ENCODE results near the gene CCBE1.

Gene CCBE1

DNA sequence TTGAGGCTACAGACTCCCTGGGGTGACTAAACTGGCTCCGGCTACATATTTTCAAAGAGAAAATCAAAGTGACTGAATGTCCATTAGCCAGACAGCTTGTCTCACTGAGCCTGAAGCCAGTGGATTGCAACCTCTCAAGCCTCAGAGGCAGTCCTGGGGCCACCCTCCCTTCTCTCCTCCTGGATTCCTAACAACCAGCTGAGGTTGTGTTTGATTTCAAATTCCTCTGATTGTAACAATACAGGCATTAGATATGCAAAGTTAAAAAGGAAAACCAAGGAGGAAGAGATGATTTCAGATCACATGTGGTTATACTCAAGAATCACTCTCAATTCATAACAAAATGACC, 237.2 kb downstream of the CCBE1 start:
- Histone ChIP-seq H3K9me3 (ENCODE audit: control insufficient read depth, low read length) (no peaks in the 10 kb centered on the region), H3K9ac (ENCODE audit: low read length) (peak overlapping the region; percentile 28), H3K4me3 (ENCODE audit: low read length) (no peak overlapping the region), H3K27me3 (replicated peaks; ENCODE audit: control insufficient read depth, insufficient read depth, low read length) (no peaks in the 10 kb centered on the region), H3K36me3 (ENCODE audit: control insufficient read depth, insufficient read depth, low read length, severe bottlenecking) (peaks cover 36% of the 10 kb centered on the region), H3K4me1 (ENCODE audit: control insufficient read depth, insufficient read depth, low read length) (peaks cover 10% of the 10 kb centered on the region)
- DNase-seq (ENCODE audit: low read depth): peak; percentile 41

- H3K9ac ChIP-seq (ENCODE audit: low read length): peak overlapping the region; percentile 28
- no peaks in the 10 kb centered on the region for H3K9me3 ChIP-seq (ENCODE audit: control insufficient read depth, low read length)
- peaks cover 10% of the 10 kb centered on the region for H3K4me1 ChIP-seq (ENCODE audit: control insufficient read depth, insufficient read depth, low read length)
- H3K36me3 ChIP-seq (ENCODE audit: control insufficient read depth, insufficient read depth, low read length, severe bottlenecking): peaks cover 41% of the 10 kb centered on the region
- DNase-seq (ENCODE audit: low read depth): peak; percentile 81
- H3K4me3 ChIP-seq (ENCODE audit: low read length): no peak overlapping the region
- H3K27me3 ChIP-seq (replicated peaks; ENCODE audit: control insufficient read depth, insufficient read depth, low read length): no peaks in the 10 kb centered on the region
These were observed 237.7 kb downstream of the CCBE1 start for GRCh38 chr18:59459369-59460071.

GRCh38 chr18:59458575-59458974, 238.6 kb downstream of the CCBE1 start:
- Histone ChIP-seq H3K36me3 (ENCODE audit: control insufficient read depth, insufficient read depth, low read length, severe bottlenecking) (peaks cover 43% of the 10 kb centered on the region), H3K4me1 (ENCODE audit: control insufficient read depth, insufficient read depth, low read length) (peaks cover 10% of the 10 kb centered on the region), H3K9me3 (ENCODE audit: control insufficient read depth, low read length) (no peaks in the 10 kb centered on the region), H3K9ac (ENCODE audit: low read length) (no peak overlapping the region), H3K4me3 (ENCODE audit: low read length) (no peak overlapping the region), H3K27me3 (replicated peaks; ENCODE audit: control insufficient read depth, insufficient read depth, low read length) (no peaks in the 10 kb centered on the region)
- DNase-seq (ENCODE audit: low read depth): no peak

GRCh38 chr18:59456657-59457056, 240.6 kb downstream of the CCBE1 start:
- H3K9ac ChIP-seq (ENCODE audit: low read length): no peak overlapping the region
- no peak for DNase-seq (ENCODE audit: low read depth)
- no peak overlapping the region for H3K4me3 ChIP-seq (ENCODE audit: low read length)
- peaks cover 10% of the 10 kb centered on the region for H3K4me1 ChIP-seq (ENCODE audit: control insufficient read depth, insufficient read depth, low read length)
- H3K27me3 ChIP-seq (replicated peaks; ENCODE audit: control insufficient read depth, insufficient read depth, low read length): no peaks in the 10 kb centered on the region
- H3K36me3 ChIP-seq (ENCODE audit: control insufficient read depth, insufficient read depth, low read length, severe bottlenecking): peaks cover 43% of the 10 kb centered on the region
- H3K9me3 ChIP-seq (ENCODE audit: control insufficient read depth, low read length): no peaks in the 10 kb centered on the region

DNA sequence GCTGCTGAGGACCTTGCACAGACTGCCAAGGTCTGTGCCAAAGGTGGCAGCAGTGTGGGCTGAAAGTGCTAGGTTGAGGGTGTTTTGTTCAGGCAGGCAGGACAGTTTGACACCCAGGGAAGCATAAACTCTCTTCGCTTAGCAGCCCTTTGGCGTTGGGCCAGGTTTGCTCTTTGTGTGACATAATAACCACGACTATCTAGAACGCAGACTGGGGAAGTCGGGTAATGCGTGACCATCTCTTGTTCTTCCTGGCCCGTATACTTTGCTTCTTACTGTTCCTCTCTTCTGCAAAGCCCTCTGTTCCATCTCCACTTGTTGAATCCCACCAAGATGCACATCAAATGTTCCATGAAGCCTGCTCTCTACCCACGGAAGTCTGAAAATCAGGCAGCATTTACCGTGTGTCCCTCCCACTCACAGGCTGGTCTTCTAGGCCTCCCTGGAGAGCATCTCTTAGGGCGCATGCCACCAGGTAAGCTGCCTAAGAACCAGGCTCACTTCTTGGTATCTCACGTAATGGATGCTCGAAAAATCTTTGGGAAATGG, 241.4 kb downstream of the CCBE1 start:
- Histone ChIP-seq H3K27me3 (replicated peaks; ENCODE audit: control insufficient read depth, insufficient read depth, low read length) (no peaks in the 10 kb centered on the region), H3K9me3 (ENCODE audit: control insufficient read depth, low read length) (no peaks in the 10 kb centered on the region), H3K4me1 (ENCODE audit: control insufficient read depth, insufficient read depth, low read length) (peaks cover 10% of the 10 kb centered on the region), H3K36me3 (ENCODE audit: control insufficient read depth, insufficient read depth, low read length, severe bottlenecking) (peaks cover 43% of the 10 kb centered on the region), H3K9ac (ENCODE audit: low read length) (no peak overlapping the region), H3K4me3 (ENCODE audit: low read length) (no peak overlapping the region)
- no peak for DNase-seq (ENCODE audit: low read depth)

DNA sequence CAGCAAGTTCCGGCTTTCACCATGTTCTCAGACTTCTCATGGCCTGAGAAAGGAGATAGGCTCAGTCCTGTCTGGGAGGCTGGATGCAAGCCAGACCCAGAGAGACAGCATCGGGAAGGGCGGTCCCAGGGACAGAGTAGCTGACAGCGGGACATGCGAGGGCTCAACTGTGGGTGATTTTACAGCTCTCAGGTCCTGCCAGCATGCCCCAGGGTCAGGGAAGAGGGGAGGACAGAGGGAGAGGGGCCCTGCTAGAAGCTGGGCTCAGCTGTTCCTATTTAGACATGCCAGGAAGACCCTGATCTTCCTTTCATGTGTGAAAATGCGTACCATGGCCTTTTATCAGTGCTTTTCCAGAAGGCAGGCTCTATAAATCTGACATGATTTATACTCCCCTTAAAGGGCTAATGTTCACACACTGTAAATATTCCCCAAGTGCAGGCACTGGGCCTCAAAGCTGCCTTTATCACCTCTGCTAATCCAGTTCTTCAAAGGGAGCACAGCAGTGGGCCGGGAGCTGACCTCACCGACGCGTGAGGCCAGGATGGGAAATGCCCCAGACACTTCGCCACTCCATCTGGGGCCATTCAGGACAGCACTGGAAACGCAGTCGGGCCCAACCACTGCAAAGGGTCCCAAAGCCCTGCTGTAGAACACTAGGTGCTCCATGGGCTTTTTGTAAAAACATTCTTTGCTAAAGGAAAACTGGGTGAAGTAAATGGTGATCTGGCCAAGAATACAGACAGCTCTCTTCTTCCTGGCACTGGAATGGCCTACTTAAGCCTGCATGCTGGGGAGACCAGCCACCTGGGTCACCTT, 242.1 kb downstream of the CCBE1 start:
- no peak for DNase-seq (ENCODE audit: low read depth)
- Histone ChIP-seq H3K27me3 (replicated peaks; ENCODE audit: control insufficient read depth, insufficient read depth, low read length) (no peaks in the 10 kb centered on the region), H3K4me3 (ENCODE audit: low read length) (no peak overlapping the region)

DNA sequence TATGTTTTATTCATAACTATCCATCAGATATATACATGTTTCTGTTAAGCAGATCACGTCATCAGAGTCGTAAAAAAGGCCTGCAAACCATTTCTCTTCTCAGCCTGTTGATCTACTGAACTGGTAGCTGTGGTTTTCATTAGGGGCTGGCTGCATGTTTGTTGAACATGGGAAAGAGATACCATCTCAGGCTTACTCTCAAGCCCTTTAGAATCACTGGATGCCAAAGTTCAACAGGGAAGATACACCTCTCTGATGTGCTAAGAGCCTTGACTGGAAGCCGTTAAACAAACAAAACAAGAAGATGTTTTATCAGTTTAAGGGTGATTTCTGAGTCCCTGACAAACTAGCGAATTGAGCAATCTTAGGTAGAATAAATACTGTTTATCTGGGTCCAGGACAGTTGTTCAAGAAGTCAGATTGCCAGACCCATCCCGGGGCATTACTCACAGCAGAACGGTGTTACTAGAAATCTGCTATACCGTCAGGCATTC, 243.7 kb downstream of the CCBE1 start:
- Histone ChIP-seq H3K9ac (ENCODE audit: low read length) (no peak overlapping the region), H3K4me3 (ENCODE audit: low read length) (no peak overlapping the region), H3K36me3 (ENCODE audit: control insufficient read depth, insufficient read depth, low read length, severe bottlenecking) (peaks cover 38% of the 10 kb centered on the region), H3K9me3 (ENCODE audit: control insufficient read depth, low read length) (no peaks in the 10 kb centered on the region), H3K27me3 (replicated peaks; ENCODE audit: control insufficient read depth, insufficient read depth, low read length) (no peaks in the 10 kb centered on the region), H3K4me1 (ENCODE audit: control insufficient read depth, insufficient read depth, low read length) (peaks cover 6% of the 10 kb centered on the region)
- no peak for DNase-seq (ENCODE audit: low read depth)

More for the DNA sequence above, 242.1 kb downstream of the CCBE1 start:
- peaks cover 6% of the 10 kb centered on the region for H3K4me1 ChIP-seq (ENCODE audit: control insufficient read depth, insufficient read depth, low read length)
- H3K9me3 ChIP-seq (ENCODE audit: control insufficient read depth, low read length): no peaks in the 10 kb centered on the region
- peaks cover 43% of the 10 kb centered on the region for H3K36me3 ChIP-seq (ENCODE audit: control insufficient read depth, insufficient read depth, low read length, severe bottlenecking)
- no peak overlapping the region for H3K9ac ChIP-seq (ENCODE audit: low read length)

- Histone ChIP-seq H3K27me3 (replicated peaks; ENCODE audit: control insufficient read depth, insufficient read depth, low read length) (no peaks in the 10 kb centered on the region), H3K4me3 (ENCODE audit: low read length) (no peak overlapping the region), H3K9me3 (ENCODE audit: control insufficient read depth, low read length) (no peaks in the 10 kb centered on the region), H3K9ac (ENCODE audit: low read length) (no peak overlapping the region), H3K36me3 (ENCODE audit: control insufficient read depth, insufficient read depth, low read length, severe bottlenecking) (peaks cover 31% of the 10 kb centered on the region), H3K4me1 (ENCODE audit: control insufficient read depth, insufficient read depth, low read length) (peaks cover 10% of the 10 kb centered on the region)
- no peak for DNase-seq (ENCODE audit: low read depth)
These were observed 245.3 kb downstream of the CCBE1 start for GRCh38 chr18:59451963-59452362.

DNA sequence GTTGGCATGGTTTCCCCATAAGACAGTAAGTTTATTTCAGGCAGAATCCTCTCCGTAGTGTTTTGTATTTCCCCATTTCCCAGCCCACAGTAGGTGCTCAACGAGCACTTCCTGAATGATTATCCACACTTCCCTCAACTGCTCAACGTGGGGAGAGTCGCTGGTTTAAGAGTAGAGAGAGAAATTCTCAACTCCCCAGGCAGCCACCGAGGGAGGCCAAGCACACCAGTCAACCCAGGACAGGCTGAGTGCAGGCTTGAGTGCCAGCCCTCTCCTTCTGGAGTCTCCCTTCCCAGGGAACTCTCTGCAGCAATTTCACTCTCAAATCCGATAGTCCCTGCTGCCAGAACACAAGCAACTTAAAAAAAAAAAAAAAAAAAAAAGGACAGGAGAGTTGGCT, 246.2 kb downstream of the CCBE1 start:
- no peak for DNase-seq (ENCODE audit: low read depth)
- H3K9ac ChIP-seq (ENCODE audit: low read length): no peak overlapping the region
- peaks cover 31% of the 10 kb centered on the region for H3K36me3 ChIP-seq (ENCODE audit: control insufficient read depth, insufficient read depth, low read length, severe bottlenecking)
- H3K9me3 ChIP-seq (ENCODE audit: control insufficient read depth, low read length): no peaks in the 10 kb centered on the region
- H3K4me3 ChIP-seq (ENCODE audit: low read length): no peak overlapping the region
- H3K27me3 ChIP-seq (replicated peaks; ENCODE audit: control insufficient read depth, insufficient read depth, low read length): no peaks in the 10 kb centered on the region
- H3K4me1 ChIP-seq (ENCODE audit: control insufficient read depth, insufficient read depth, low read length): peaks cover 10% of the 10 kb centered on the region

- no peak overlapping the region for H3K4me3 ChIP-seq (ENCODE audit: low read length)
- no peaks in the 10 kb centered on the region for H3K9me3 ChIP-seq (ENCODE audit: control insufficient read depth, low read length)
- no peak overlapping the region for H3K9ac ChIP-seq (ENCODE audit: low read length)
- DNase-seq (ENCODE audit: low read depth): peak; percentile 37
- peaks cover 10% of the 10 kb centered on the region for H3K4me1 ChIP-seq (ENCODE audit: control insufficient read depth, insufficient read depth, low read length)
- H3K27me3 ChIP-seq (replicated peaks; ENCODE audit: control insufficient read depth, insufficient read depth, low read length): no peaks in the 10 kb centered on the region
- peaks cover 26% of the 10 kb centered on the region for H3K36me3 ChIP-seq (ENCODE audit: control insufficient read depth, insufficient read depth, low read length, severe bottlenecking)
These were observed 248.7 kb downstream of the CCBE1 start for GRCh38 chr18:59448546-59448945.

DNA sequence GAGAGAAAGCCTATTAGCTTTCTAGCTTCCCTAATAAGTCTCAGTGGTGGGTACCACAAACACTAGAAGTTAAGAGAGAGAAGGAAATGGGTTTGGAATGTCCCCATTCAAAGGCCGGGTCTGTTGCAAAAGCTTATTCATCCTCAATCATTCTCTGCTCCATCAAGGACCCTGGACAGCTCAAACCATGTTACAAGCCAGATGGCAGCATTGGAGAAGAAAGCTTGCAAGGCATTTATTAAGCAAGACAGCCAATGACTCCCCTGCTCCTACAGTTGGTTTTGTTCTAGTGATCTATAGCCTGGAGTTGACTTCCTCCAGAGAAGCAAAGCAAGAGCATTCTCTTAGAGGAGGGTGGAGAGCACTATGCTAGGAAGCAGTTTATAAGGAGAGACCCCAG, 251.2 kb downstream of the CCBE1 start:
- H3K4me3 ChIP-seq (ENCODE audit: low read length): no peak overlapping the region
- peaks cover 10% of the 10 kb centered on the region for H3K4me1 ChIP-seq (ENCODE audit: control insufficient read depth, insufficient read depth, low read length)
- no peak overlapping the region for H3K9ac ChIP-seq (ENCODE audit: low read length)
- H3K9me3 ChIP-seq (ENCODE audit: control insufficient read depth, low read length): no peaks in the 10 kb centered on the region
- peaks cover 26% of the 10 kb centered on the region for H3K36me3 ChIP-seq (ENCODE audit: control insufficient read depth, insufficient read depth, low read length, severe bottlenecking)
- no peaks in the 10 kb centered on the region for H3K27me3 ChIP-seq (replicated peaks; ENCODE audit: control insufficient read depth, insufficient read depth, low read length)
- peak; percentile 71 for DNase-seq (ENCODE audit: low read depth)
